ENCODE data around the gene KRTAP22-1.

Gene KRTAP22-1

GRCh38 chr21:30600787-30601186, at the start of gene KRTAP22-1:
TSS of gene KRTAP22-1 (plus strand) at chr21:30601087.
- DNase-seq, result no peak
- intact Hi-C loops (cut with DNase I), result no loop called here

GRCh38 chr21:30552782-30553181, 48.1 kb upstream of the KRTAP22-1 start:
- intact Hi-C loops (cut with DNase I), result no loop called here
- DNase-seq, result no peak

GRCh38 chr21:30555095-30555494, 45.8 kb upstream of the KRTAP22-1 start:
- DNase-seq, result no peak
- intact Hi-C loops (cut with DNase I), result no loop called here

DNA sequence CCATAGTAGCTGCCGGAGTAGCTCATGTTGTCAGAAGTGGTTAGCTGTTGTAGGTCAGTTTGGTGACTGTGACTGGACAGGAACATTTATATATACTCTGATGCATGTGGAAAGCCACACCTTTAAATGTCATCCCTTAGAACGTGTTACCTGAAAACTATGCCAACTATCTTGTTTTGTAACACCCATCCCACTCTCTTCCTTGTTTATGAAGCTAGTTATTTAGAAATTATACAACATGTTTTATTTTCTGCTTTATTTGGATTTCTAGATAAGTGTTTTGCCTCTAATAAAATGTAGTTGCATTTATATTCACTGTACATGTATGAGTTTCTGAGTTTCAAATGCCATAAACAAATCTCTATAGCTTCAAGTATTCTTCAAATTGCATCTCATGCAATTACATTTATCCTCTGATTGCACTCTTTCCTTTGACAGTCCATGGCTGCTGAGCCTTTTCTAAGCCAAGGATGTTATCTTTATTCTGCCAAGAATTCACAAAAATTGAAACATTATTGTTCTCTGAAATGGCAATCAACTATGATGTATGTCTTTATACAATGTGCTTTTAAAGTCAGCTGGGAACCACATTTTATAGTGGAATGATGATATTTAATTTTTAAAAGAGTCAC, 39.5 kb upstream of the KRTAP22-1 start, which contains the start of gene KRTAP19-7:
TSS of gene KRTAP19-7 (minus strand) at position 51 of the 632 bp plus-strand sequence. CDS start at position 26, 25 bp downstream.
- no peak for DNase-seq
- intact Hi-C loops (cut with DNase I), result no loop called here

GRCh38 chr21:30561957-30562356, 38.9 kb upstream of the KRTAP22-1 start:
- intact Hi-C loops (cut with DNase I), result no loop called here
- DNase-seq, result no peak

- intact Hi-C loops (cut with DNase I), result no loop called here
Measured at GRCh38 chr21:30563072-30563471, 37.8 kb upstream of the KRTAP22-1 start.

GRCh38 chr21:30563630-30564029, 37.3 kb upstream of the KRTAP22-1 start:
- intact Hi-C loops (cut with DNase I), result no loop called here
- no peak for DNase-seq

More at GRCh38 chr21:30563072-30563471, 37.8 kb upstream of the KRTAP22-1 start:
- no peak for DNase-seq

- no peak for DNase-seq
- intact Hi-C loops (cut with DNase I), result no loop called here
Measured at GRCh38 chr21:30567617-30568016, 33.3 kb upstream of the KRTAP22-1 start.

GRCh38 chr21:30577766-30578165, 23.1 kb upstream of the KRTAP22-1 start:
- no peak for DNase-seq
- intact Hi-C loops (cut with DNase I), result no loop called here

DNA sequence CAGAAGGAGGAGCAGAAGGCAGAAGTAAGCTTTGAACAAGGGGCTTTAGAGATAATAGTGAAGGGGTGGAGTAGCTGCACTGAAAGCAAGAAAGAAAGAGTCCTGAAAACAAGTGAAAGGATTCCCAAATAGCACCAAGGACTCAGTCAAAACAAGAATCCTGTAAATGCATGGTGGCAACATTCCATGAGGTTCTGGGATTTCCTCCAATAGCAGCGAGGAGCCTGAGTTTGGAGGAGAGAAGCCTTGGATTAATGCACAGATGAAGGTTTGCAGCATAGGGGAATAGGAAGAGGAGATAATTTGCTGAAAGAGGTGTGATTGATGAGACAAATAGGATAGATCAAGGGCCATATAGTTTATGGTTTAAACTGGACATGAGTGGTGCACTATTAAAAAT, 21.5 kb upstream of the KRTAP22-1 start:
- DNase-seq, result no peak
- intact Hi-C loops (cut with DNase I), result no loop called here

GRCh38 chr21:30580132-30580531, 20.8 kb upstream of the KRTAP22-1 start:
- intact Hi-C loops (cut with DNase I), result no loop called here
- no peak for DNase-seq

DNA sequence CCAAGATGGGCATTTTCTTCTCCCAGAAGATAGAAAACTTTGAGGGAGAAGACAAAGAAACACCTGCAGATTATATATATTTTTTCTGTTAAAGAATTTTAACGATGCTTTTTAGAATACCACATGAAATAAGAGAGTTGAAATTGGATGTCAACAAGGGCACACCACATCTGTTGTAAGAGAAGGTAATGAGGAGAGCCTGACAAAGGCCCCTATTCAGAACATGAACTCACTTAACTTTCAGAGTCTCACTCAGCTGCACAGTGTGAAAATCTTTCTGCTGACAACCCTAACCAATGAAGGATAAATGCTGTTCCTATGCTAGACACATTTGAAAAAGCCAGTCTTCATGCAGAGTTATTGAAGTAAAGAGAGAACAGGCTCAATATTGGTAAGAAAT, 18.0 kb upstream of the KRTAP22-1 start:
- no peak for DNase-seq
- intact Hi-C loops (cut with DNase I), result no loop called here

DNA sequence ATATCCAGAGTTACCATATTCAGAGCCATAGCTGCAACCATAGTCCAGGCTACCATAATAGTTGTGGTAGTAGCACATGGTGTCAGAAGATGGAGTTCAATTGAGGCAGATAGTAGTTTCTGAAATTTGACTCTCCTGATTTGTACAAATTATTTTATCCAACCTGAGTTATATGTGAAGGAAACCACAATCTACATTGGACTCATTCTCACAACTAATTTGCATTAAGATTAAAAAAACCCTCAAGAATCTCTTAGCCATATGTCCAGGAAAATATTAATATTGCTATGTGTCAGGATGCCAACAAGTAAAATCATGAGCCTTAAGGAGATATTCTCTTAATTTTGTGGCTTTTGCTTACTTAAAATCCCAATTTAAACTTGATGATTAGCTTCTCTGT, 10.6 kb upstream of the KRTAP22-1 start, which contains the start of gene KRTAP22-2:
TSS of gene KRTAP22-2 (minus strand) at position 101 of the 400 bp plus-strand sequence.
- DNase-seq, result no peak
- intact Hi-C loops (cut with DNase I), result no loop called here

DNA sequence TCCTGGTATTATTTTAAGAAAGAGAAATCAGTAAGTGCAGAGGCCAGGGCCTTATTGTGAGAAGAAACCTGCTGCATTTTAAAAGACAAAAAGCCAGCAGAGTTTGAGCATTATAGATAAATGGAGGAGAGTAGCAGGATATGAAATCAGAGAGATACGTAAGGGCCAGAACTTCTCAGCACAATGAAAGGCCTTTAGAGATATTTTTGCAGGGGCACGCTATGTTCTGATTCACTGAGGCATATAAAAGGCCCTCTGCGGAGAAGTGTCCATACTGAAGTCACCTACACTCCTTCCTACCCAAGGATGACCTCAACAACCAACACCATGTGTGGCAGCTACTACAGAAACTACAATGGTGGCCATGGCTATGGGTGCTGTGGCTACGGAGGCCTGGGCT, 8.7 kb upstream of the KRTAP22-1 start, which contains the start of gene KRTAP6-3:
TSS of gene KRTAP6-3 (plus strand) at position 301 of the 400 bp plus-strand sequence. CDS start at position 307, 6 bp downstream.
- intact Hi-C loops (cut with DNase I), result no loop called here
- no peak for DNase-seq

GRCh38 chr21:30598802-30599201, 2.1 kb upstream of the KRTAP22-1 start, which contains the start of gene KRTAP6-2:
TSS of gene KRTAP6-2 (minus strand) at chr21:30598902. CDS start at chr21:30598874, 28 bp downstream.
- peak in 1 of 10 donors; percentile 67 for DNase-seq
- intact Hi-C loops (cut with DNase I), result no loop called here

DNA sequence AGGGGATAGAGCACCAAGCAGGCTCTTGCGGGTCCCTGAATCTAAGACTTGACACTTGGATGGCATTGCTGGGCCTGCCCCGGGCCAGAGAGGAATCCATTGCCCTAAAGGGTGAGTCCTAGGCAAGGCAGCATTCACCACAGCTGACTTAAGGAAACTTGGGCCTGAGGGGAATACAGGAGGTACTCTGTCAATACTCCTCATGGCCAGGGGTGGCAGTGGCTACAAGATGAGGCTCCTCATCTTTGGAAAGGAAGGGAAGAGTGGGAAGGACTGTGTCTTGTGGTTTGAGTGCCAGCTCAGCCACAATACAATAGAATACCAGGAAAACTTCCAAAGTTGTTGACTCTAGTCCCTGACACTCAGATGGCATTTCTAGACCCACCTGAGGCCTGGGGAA, 5.1 kb downstream of the KRTAP22-1 start:
- no peak for DNase-seq
- intact Hi-C loops (cut with DNase I), result no loop called here

- no peak for DNase-seq
- intact Hi-C loops (cut with DNase I), result no loop called here
Measured at GRCh38 chr21:30612132-30612531, 11.2 kb downstream of the KRTAP22-1 start.

GRCh38 chr21:30613836-30614235, 12.9 kb downstream of the KRTAP22-1 start, which contains the start of gene KRTAP6-1:
TSS of gene KRTAP6-1 (minus strand) at chr21:30613930. CDS start at chr21:30613904, 26 bp downstream.
- intact Hi-C loops (cut with DNase I), result no loop called here
- DNase-seq, result no peak

GRCh38 chr21:30615199-30615598, 14.3 kb downstream of the KRTAP22-1 start:
- DNase-seq, result no peak
- intact Hi-C loops (cut with DNase I), result no loop called here

DNA sequence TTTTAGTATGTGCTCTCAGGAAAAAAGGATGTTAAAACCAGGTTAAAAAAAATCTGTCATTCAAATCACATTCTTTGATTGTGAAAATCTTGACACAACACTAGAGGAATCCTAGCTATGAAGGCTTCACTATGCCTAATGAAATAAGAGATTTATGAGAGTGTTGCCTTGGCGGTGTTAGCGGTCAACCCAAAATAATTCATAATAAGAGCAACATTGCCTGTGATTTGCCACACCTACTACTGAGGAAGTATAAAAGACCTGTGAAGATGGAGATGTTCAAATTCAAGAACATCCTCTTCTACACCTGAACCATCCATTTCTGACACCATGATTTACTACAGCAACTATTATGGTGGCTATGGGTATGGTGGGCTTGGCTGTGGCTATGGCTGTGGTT, 15.2 kb downstream of the KRTAP22-1 start, which contains the start of gene KRTAP20-1:
TSS of gene KRTAP20-1 (plus strand) at position 301 of the 400 bp plus-strand sequence. CDS start at position 331, 30 bp downstream.
- intact Hi-C loops (cut with DNase I), result no loop called here

DNA sequence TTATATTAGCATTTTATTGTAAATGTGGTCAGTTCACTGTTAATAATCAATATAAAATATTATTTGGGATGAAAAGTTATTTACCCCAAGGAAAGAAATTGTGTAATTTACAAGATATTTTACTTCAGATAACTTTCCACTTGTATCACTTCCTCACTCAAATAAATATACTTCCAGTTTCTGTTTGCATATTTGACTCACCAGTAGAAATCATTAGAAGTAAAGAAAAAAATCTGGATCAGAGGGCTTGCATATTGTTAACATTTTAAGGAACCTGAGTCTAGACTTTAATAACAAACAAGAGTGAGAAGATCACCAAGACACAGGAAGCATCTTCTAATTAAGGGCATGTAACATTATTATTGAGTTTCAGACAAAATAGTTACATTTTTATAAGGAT, 19.2 kb downstream of the KRTAP22-1 start:
- intact Hi-C loops (cut with DNase I), result no loop called here
- DNase-seq, result no peak

More for the DNA sequence above, 15.2 kb downstream of the KRTAP22-1 start, which contains the start of gene KRTAP20-1:
- no peak for DNase-seq

DNA sequence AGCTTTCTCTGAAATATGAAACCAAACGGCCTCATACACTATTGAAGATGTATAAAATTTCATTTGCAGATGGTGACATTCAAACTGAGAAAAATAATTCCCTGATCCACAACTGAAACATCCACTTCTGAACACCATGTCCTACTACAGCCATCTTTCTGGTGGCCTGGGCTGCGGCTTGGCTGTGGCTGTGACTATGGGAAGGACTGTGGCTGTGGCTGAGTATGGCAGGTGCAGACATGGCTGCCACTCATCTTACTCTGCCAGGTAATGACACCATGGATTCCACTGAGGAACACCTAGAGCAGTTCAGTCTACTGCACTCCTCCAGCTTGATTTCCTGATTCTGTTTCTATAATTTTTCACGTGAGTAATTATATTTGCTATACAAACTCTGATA, 19.6 kb downstream of the KRTAP22-1 start, which contains the start of gene KRTAP20-4:
TSS of gene KRTAP20-4 (plus strand) at position 106 of the 400 bp plus-strand sequence.
- peak in 2 of 10 donors; percentile 22 to 62 for DNase-seq
- intact Hi-C loops (cut with DNase I), result no loop called here
